ENCODE data around the gene ATP5MG. TPM values are rescaled to one million over a fixed set of nuclear protein-coding genes. Genes with fewer than 3 reads are reported as not detected.
A peak's percentile ranks its signal among the peaks of the same experiment; 100 is the strongest.

ATP5MG gene
- total and polyA plus RNA-seq, 10 of the 15 experiments (the other 5 are each of a cell fraction or from before 2014, with no cell fraction given) = 211 to 2,276 (median 633) TPM

DNA sequence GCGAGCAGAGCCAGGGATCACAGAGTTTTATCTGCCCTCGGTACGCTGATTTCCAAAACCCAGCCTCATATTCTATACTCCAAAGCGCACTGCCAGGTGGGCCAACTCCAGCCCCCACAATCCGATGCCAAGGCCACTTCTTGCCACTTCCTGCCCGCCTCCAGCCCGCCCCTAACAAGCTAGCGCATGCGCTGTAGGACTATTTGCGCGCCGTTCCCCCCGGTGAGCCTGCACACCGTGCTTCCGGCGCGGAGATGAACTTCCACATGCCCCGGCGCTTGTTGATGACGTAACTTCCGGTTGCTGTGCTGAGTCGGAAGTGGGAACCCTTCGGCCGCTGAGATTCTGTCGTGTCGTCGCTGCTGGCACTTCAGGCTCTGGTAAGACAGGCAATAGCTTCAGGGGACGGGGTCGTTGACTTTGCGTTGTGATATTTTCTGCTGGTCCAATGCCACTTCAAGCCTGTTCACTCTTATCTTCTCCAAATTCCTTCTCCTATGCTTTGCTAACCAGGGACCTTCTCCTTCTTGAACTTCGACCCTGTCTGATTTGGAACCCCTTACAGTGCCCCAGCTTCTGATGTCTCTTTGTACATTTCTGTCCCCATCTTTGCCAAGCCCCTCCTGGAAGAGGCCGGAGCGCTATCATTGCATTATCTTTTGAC, 42.0 kb upstream of the ATP5MG start, which contains the start of gene UBE4A:
Gene UBE4A, plus strand, starts transcription at position 306 of the 664 bp plus-strand sequence. CDS start 5,481 bp downstream, outside the sequence.
- Histone ChIP-seq H3K4me2 (ENCODE audit: control insufficient read depth, insufficient read depth) (peak within 1 kb of the TSS; percentile 69), H4K20me1 (ENCODE audit: control insufficient read depth, insufficient read depth) (no peaks in the 10 kb centered on the region), H3K9me3 (replicated peaks; ENCODE audit: control insufficient read depth, insufficient read depth, low read length) (no peaks in the 10 kb centered on the region), H3K79me2 (ENCODE audit: control insufficient read depth, insufficient read depth, low read length) (peaks cover 30% of the 10 kb centered on the region), H3K4me1 (ENCODE audit: control insufficient read depth, insufficient read depth, low read length) (peaks cover 7% of the 10 kb centered on the region; the same call in 1 of the 2 replicates), H3K36me3 (ENCODE audit: control insufficient read depth in 2 of 2, insufficient read depth in 2 of 2, low read length in 1 of 2) (no peaks in the 10 kb centered on the region), H3K4me3 (peak within 1 kb of the TSS; percentile 93), H3K9ac (ENCODE audit: control insufficient read depth, insufficient read depth, low read length) (peak within 1 kb of the TSS; percentile 87), H3K27ac (ENCODE audit: control insufficient read depth, insufficient read depth) (peak within 1 kb of the TSS; percentile 76), H3K27me3 (replicated peaks in 1 of 2; ENCODE audit: control insufficient read depth in 2 of 2, insufficient read depth in 2 of 2, low read length in 1 of 2) (no peaks in the 10 kb centered on the region), H2AFZ (ENCODE audit: control insufficient read depth, low read depth, low read length) (peak within 1 kb of the TSS; percentile 95)
- DNase-seq (ENCODE audit: low read depth, low spot score) = peak; percentile 92
- POLR2A ChIA-PET = interaction anchor here (1.0 to 1.2 kb wide), 2 partner anchors 14 to 161 kb away, joined by 3 to 8 read pairs; no protein-coding TSS in a partner anchor
- in situ Hi-C loops (cut with MboI) = no loop called here
- CTCF ChIA-PET = interaction anchor here (1.0 to 1.4 kb wide), 4 partner anchors 64 to 215 kb away, joined by 3 to 8 read pairs (median 5); no protein-coding TSS in a partner anchor
- ATAC-seq = peak; percentile 97
- RAD21 ChIA-PET (ENCODE audit: unreplicated experiment) = interaction anchor here (0.9 to 1.2 kb wide), 5 partner anchors 16 to 161 kb away, joined by 3 to 7 read pairs (median 3); partner anchors contain the start of gene MPZL3
- peak; percentile 88 for FAIRE-seq
- intact Hi-C loops (cut with micrococcal nuclease; ENCODE audit: unreplicated experiment) = no loop called here
- SMC1A ChIA-PET (ENCODE audit: uncharacterized antibody, unreplicated experiment) = interaction anchor here (0.8 to 2.1 kb wide), 9 partner anchors 9 to 217 kb away, joined by 3 to 9 read pairs (median 4); no protein-coding TSS in a partner anchor
- BruUV-seq (replicated peaks) = no TSS peak
- 9% methylated on average over 33 of the region's 33 CpGs for WGBS (ENCODE audit: insufficient coverage, insufficient replicate concordance, low lambda C conversion rate, missing lambda C conversion rate)
- TF ChIP-seq EZH2 (IDR thresholded peaks at IDR 0.05; ENCODE audit: borderline replicate concordance, control insufficient read depth, low read depth, low read length) (no peak), RFX5 (IDR thresholded peaks at IDR 0.05; ENCODE audit: low read depth, low read length) (no peak), ZNF24 (IDR thresholded peaks at IDR 0.05) (no peak), KLF5 (IDR thresholded peaks at IDR 0.05; ENCODE audit: partially characterized antibody) (no peak), LARP7 (IDR thresholded peaks at IDR 0.05) (no peak), STAT3 (IDR thresholded peaks at IDR 0.05; ENCODE audit: low read depth, low read length) (no peak), HDGF (IDR thresholded peaks at IDR 0.05) (no peak), CUX1 (IDR thresholded peaks at IDR 0.05; ENCODE audit: insufficient replicate concordance, low read depth, low read length) (no peak), TARDBP (IDR thresholded peaks at IDR 0.05; ENCODE audit: borderline replicate concordance) (peak; percentile 80), JUND (IDR thresholded peaks at IDR 0.05; ENCODE audit: low read depth, low read length) (peak; percentile 75; the same call in 1 of the 2 replicates)
- TF ChIP-seq, protein P1, sequence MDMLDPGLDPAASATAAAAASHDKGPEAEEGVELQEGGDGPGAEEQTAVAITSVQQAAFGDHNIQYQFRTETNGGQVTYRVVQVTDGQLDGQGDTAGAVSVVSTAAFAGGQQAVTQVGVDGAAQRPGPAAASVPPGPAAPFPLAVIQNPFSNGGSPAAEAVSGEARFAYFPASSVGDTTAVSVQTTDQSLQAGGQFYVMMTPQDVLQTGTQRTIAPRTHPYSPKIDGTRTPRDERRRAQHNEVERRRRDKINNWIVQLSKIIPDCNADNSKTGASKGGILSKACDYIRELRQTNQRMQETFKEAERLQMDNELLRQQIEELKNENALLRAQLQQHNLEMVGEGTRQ (IDR thresholded peaks at IDR 0.05; ENCODE audit: borderline replicate concordance, low read depth, low read length) = peak; percentile 6; the same call in 1 of the 2 replicates
- TF ChIP-seq, protein P2, sequence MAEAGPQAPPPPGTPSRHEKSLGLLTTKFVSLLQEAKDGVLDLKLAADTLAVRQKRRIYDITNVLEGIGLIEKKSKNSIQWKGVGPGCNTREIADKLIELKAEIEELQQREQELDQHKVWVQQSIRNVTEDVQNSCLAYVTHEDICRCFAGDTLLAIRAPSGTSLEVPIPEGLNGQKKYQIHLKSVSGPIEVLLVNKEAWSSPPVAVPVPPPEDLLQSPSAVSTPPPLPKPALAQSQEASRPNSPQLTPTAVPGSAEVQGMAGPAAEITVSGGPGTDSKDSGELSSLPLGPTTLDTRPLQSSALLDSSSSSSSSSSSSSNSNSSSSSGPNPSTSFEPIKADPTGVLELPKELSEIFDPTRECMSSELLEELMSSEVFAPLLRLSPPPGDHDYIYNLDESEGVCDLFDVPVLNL (IDR thresholded peaks at IDR 0.05; ENCODE audit: low read depth, low read length) = no peak
- TF ChIP-seq, protein P3, sequence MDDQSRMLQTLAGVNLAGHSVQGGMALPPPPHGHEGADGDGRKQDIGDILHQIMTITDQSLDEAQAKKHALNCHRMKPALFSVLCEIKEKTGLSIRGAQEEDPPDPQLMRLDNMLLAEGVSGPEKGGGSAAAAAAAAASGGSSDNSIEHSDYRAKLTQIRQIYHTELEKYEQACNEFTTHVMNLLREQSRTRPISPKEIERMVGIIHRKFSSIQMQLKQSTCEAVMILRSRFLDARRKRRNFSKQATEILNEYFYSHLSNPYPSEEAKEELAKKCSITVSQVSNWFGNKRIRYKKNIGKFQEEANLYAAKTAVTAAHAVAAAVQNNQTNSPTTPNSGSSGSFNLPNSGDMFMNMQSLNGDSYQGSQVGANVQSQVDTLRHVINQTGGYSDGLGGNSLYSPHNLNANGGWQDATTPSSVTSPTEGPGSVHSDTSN (IDR thresholded peaks at IDR 0.05; ENCODE audit: insufficient replicate concordance, low read depth, low read length) = no peak

Data from GM12878 (cell line).